ENCODE data around the gene ANGPTL4.
"Not testable (repeated sequence)": the region's sequence is repeated elsewhere in the genome, so short reads cannot be mapped to it uniquely, and the experiment has no call there.

Gene ANGPTL4

DNA sequence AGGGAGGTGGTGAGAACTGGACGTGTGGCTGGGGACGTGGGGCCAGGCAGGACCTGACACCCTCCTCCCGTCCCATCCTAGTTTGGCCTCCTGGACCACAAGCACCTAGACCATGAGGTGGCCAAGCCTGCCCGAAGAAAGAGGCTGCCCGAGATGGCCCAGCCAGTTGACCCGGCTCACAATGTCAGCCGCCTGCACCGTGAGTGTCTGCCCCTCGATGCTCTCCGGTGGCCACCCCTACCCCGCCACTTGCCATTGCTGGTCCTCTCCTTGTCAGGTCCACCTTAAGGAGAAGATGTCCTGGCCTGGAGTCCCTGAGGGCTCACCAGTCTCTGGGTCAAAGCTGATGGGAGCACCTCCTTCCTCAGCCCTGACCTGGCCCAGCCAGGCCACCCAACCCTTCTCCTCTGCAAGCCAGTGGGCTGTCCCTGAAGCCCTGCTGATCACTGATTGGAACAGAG, 2.2 kb downstream of the ANGPTL4 start:
- no peak for DNase-seq

DNA sequence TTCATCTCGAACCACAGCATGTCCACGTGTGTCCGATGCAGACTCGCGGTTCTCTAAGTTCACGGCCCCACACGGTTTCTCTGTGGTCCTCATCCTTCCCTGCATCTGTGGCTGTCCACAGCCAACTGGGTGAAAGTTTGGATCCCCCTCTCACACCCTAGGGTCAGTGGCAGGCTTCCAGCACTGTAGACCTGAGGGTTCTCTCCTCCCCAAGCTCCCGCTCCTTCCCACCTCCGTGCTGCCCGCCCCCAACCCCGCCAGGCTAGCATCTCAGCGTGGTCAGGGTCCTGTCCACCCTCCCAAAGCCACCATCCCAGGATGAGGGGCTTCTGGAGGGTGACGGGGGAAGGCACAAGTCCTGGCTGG, 3.0 kb downstream of the ANGPTL4 start:
- no peak for DNase-seq

DNA sequence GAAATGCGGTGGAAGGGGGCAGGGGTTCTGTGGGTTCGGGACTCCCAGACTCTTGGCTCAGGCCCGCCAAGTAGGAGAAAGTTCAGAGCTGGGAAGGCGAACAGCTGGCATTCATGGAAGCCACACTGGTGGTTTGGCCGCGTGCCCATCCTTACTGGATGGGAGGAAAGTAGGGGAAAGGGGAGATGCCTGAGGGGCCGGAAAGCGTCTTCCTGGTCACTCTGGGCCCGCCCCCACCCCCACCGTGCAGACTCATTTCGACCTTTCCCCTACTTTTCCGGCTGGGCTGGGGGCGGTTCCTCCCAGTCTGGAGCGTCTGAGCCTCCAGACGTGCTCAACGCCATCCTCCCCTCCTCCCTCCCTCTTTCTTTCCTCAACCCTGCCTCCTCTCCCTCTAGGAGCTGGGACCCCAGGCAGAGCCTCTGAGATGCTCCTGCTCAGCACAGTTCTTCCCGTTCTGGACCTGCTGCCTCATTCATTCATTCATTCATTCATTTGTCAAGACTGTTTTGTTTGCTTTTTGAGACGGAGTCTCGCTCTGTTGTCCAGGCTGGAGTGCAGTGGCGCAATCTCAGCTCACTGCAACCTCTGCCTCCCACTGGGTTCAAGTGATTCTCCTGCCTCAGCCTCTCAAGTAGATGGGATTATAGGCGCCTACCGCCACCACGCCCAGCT, 3.5 kb downstream of the ANGPTL4 start:
- no peak for DNase-seq

DNA sequence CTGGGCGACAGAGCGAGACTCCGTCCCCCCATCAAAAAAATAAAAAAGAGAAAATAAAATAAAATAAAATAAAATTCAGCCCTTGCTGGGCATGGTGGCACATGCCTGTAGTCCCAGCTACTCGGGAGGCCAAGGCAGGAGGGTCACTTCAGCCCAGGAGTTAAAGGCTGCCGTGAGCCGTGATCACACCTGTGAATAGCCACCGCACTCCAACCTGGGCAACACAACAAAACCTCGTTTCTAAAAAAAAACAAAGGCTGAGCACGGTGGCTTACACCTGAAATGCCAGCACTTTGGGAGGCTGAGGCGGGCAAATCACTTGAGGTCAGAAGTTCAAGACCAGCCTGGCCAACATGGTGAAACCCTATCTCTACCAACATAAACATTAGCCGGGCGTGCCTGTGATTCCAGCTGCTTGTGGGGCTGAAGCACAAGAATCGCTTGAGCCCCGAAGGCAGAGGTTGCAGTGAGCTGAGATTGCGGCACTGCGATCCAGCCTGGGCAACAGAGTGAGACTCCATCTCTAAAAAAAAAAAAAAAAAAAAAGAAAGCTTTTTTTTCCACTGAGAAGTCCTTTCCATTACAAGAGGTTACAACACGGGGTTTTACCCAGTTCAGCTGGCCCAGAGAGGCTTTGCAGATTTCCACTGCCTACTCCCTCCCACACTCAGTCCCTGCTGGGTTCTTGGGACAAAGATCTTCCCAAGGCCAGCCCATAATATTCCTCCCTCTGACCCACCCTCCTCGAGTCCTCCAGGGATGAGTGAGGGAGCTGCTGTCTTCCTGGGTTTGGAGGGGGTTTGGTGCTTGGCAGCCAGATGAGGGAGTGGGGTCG, 6.4 kb downstream of the ANGPTL4 start:
- no peak for DNase-seq

DNA sequence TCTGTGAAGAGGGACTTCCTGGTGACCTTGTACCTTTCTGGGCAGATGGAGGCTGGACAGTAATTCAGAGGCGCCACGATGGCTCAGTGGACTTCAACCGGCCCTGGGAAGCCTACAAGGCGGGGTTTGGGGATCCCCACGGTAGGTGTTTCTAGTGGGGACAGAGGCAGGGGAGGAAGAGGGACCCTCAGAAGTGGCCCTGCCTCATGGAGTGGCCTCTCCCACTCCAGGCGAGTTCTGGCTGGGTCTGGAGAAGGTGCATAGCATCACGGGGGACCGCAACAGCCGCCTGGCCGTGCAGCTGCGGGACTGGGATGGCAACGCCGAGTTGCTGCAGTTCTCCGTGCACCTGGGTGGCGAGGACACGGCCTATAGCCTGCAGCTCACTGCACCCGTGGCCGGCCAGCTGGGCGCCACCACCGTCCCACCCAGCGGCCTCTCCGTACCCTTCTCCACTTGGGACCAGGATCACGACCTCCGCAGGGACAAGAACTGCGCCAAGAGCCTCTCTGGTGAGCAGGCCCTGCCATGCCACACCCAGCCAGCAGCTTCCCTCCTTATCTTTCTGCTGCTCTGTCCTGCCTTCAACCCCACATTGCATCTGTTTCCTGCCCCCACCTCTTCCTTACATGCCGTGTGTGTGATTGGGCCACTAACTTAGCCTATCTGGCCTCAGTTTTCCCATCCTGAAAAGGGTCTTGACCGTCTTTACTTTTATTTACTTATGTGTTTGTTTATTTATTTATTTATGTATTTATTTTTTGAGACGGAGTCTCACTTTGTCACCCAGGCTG, 7.3 kb downstream of the ANGPTL4 start:
- no peak for DNase-seq

DNA sequence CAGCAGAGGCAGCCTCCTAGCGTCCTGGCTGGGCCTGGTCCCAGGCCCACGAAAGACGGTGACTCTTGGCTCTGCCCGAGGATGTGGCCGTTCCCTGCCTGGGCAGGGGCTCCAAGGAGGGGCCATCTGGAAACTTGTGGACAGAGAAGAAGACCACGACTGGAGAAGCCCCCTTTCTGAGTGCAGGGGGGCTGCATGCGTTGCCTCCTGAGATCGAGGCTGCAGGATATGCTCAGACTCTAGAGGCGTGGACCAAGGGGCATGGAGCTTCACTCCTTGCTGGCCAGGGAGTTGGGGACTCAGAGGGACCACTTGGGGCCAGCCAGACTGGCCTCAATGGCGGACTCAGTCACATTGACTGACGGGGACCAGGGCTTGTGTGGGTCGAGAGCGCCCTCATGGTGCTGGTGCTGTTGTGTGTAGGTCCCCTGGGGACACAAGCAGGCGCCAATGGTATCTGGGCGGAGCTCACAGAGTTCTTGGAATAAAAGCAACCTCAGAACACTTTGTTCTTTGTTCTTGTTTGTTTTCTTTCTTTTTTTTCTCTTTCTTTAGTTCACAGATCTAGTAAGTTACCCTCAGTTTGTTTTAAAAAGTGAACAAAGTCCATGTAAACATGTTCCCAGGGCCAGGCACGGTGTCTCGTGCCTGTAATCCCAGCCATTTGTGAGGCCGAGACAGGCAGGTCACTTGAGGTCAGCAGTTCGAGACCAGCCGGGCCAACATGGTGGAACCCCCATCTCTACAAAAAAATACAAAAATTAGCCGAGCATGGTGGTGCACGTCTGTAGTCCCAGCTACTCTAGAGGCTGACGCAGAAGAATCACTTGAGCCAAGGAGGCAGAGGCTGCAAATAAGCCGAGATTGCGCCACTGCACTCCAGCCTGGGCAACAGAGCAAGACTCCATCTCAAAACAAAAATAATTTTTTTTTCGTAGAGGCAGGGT, 10.2 kb downstream of the ANGPTL4 start:
- DNase-seq: no peak

DNA sequence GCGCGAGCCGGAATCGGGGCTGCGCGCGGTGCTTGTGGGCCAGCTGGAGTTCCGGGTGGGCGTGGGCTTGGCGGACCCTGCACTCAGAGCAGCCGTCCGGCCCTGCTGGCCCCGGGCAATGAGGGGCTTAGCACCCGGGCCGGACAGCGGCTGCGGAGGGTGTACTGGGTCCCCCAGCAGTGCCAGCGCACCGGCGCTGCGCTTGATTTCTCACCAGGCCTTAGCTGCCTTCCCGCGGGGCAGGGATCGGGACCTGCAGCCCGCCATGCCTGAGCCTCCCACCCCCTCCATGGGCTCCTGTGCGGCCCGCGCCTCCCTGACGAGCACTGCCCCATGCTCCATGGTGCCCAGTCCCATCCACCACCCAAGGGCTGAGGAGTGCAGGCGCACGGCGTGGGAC, 11.8 kb downstream of the ANGPTL4 start:
- DNase-seq: not testable (repeated sequence)

DNA sequence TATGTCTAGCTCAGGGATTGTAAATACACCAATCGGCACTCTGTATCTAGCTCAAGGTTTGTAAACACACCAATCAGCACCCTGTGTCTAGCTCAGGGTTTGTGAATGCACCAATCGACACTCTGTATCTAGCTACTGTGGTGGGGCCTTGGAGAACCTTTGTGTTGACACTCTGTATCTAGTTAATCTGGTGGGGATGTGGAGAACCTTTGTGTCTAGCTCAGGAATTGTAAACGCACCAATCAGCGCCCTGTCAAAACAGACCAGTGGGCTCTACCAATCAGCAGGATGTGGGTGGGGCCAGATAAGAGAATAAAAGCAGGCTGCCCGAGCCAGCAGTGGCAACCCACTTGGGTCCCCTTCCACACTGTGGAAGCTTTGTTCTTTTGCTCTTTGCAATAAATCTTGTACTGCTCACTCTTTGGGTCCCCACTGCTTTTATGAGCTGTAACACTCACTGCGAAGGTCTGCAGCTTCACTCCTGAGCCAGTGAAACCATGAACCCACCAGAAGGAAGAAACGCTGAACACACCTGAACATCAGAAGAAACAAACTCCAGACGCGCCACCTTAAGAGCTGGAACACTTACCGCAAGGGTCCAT, 12.5 kb downstream of the ANGPTL4 start:
- not testable (repeated sequence) for DNase-seq

DNA sequence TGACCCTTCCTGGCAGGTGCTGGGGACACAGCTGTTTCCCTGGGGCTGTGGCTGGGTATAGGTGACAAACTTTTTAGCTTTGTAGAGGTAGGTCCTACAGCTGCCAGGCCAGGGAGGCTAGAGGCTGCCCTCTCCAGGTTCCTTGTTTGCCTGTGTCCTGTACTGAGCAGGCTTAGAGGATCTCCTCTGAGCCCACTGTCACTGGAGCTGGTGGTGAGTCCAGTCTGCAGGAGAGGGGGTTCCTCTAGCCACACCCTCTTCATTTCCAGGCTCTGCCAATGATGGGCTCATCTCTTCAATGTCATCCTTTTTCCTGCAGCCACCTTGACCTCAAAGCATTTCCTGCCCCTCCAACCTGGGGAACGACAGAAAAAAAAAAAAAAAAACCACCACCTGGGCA, 13.6 kb downstream of the ANGPTL4 start:
- DNase-seq: no peak

DNA sequence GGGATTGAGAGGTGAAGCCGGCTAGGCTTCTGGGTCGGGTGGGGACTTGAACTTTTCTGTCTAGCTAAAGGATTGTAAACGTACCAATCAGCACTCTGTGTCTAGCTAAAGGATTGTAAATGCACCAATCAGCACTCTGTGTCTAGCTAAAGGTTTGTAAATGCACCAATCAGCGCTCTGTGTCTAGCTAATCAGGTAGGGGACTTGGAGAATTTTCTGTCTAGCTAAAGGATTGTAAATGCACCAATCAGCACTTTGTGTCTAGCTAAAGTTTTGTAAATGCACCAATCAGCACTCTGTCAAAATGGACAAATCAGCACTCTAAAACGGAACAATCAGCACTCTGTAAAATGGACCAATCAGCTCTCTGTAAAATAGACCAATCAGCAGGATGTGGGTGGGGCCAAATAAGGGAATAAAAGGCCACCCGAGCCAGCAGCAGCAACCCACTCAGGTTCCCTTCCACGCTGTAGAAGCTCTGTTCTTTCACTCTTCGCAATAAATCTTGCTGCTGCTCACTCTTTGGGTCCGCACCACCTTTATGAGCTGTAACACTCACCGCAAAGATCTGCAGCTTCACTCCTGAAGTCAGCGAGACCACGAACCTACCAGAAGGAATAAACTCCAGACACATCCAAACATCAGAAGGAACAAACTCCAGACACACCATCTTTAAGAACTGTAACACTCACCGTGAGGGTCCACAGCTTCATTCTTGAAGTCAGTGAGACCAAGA, 15.4 kb downstream of the ANGPTL4 start:
- not testable (repeated sequence) for DNase-seq

DNA sequence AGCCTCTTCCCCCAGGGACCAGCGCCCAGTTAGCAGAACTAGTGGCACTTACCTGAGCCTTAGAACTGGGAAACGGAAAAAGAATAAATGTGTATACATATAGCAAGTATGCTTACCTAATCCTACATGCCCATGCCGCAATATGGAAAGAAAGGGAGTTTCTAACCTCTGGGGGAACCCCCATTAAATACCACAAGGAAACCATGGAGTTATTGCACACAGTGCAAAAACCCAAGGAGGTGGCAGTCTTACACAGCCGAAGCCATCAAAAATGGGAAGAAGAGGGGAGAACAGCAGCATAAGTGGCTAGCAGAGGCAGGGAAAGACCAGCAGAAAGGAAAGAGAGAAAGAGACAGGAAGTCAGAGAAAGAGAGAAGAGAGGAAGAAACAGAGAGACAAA, 20.6 kb downstream of the ANGPTL4 start:
- DNase-seq: not testable (repeated sequence)

DNA sequence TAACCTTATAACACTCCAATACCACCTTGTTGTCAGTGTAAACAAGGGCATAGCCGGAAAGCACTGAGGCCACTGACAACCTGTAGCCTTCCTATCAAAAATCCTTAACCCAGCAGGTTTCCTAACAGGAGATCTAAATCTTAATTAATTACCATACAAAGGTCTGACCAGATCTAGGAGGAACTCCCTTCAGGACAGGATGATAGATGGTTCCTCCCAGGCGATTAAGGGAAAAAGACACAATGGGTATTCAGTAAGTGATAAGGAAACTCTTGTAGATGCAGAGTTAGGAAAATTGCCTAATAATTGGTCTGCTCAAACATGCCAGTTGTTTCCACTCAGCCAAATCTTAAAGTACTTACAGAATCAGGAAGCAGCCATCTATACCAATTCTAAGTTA, 21.1 kb downstream of the ANGPTL4 start:
- not testable (repeated sequence) for DNase-seq

DNA sequence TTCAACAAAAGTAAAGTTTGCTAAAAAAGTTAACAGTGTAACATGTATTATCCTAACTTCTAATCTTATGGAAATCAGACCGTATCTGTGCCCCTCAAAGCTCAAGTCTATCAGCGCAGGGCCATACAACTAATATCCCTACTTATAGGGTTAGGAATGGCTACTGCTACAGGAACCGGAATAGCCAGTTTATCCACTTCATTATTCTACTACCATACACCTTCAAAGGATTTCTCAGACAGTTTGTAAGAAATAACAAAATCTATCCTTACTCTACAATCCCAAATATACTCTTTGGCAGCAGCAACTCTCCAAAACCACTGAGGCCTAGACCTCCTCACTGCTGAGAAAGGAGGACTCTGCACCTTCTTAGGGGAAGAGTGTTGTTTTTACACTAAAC, 21.6 kb downstream of the ANGPTL4 start:
- not testable (repeated sequence) for DNase-seq

DNA sequence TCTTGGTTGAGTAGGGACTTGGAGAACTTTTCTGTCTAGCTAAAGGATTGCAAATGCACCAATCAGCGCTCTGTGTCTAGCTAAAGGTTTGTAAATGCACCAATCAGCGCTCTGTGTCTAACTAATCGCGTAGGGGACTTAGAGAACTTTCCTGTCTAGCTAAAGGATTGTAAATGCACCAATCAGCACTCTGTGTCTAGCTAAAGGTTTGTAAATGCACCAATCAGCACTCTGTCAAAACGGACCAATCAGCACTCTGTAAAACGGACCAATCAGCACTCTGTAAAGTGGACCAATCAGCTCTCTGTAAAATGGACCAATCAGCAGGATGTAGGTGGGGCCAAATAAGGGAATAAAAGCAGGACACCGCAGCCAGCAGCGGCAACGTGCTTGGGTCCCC, 22.5 kb downstream of the ANGPTL4 start:
- not testable (repeated sequence) for DNase-seq

DNA sequence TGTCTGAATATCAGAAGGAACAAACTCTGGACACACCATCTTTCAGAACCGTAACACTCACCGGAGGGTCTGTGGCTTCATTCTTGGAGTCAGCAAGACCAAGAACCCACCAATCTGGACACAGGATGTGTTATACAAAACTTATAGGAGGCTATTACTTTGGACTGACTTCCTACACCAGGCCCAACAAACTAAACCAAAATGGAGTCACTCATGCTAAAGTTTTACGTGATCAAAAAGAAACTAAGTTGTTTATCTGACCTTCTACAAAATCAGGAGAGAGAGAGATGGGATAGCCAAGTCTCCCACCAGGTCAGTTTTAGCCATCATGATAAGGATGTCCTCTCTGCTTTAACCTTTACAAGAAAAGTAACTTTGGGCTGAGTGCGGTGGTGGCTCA, 23.0 kb downstream of the ANGPTL4 start:
- no peak for DNase-seq

DNA sequence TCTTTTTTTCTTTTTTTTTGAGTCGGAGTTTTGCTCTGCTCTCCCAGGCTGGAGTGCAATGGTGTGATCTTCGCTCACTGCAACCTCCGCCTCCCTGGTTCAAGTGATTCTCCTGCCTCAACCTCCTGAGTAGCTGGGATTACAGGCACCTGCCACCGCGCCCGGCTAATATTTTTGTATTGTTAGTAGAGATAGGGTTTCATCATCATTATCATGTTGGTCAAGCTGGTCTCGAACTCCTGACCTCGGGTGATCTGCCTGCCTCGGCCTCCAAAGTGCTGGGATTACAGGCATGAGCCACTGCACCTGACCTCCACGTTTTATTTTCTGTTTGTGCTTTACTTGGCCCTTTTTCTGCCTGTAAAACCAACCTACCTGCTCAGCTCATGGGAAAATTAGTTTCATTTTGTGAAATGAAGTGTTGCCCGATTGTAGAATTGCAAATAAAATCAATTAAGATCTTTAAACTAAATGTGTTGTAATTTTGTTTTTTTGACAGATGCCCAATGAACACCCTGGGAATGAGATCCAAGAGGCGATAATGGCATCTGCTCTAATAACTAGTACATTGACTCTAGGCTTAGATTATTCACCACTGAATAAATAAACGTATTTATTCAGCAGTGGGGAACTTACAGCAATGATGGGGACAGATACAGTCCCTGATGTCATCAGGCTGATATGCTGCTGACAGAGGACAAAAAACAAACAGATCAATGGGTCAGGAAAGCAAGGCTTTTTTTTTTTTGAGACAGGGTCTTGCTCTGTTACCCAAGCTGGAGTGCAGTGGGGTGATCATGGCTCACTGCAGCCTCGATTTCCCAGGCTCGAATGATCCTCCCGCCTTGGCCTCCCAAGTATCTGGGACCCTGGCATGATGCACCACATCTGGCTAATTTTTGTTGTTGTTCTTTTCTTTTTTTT, 24.0 kb downstream of the ANGPTL4 start:
- no peak for DNase-seq

DNA sequence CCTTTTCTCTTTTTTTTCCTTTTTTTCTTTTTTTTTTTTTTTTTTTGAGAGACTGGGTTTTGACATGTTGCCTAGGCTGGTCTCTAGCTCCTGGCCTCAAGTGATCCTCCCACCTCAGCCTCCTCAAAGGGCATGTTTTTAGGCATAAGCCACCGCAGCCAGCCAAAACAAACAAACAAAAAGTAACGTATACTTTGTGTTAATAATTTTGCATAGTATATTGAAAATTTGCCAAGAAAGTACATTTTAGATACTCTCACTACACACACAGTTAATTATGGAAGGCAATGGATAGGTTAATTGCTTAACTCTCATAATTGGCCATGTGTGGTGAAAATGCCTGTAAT, 24.6 kb downstream of the ANGPTL4 start:
- no peak for DNase-seq

DNA sequence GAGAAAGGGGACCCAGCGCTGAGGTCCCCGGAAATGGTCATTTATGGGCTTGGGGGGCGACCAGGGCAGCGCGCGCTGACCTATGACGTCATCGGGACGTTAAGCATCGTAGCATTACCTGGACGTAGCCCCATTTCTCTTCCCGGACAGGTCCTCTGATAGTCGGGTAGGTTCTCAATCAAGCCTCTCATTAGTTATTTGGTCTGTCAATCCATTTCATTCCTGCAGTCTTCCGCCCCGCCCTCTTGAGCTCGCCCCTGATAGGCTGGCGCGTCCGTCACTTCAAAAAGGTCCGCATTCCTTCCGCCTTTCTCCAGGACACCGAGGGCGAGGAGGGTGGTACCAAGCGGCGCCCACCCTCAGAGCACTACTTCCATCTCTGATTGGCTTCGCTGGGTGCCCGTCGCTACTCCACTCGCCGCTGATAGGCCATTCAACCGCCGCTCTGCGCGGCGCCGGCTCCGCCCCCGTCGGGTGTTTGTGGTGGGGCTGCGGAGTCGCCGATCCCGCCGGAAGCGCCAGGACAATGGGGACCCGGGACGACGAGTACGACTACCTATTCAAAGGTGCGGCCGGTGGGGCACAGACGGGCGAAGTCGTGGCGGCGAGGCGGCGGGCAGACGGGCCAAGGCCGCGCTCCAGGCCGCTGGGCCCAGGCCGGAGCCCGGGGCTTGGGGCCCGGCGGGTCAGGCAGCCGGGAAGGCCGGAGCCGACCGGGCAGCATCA, 26.1 kb downstream of the ANGPTL4 start, which contains the start of gene RAB11B:
TSS of gene RAB11B (plus strand) at position 470 of the 726 bp plus-strand sequence. CDS start at position 527, 57 bp downstream.
- DNase-seq: peak; percentile 97

DNA sequence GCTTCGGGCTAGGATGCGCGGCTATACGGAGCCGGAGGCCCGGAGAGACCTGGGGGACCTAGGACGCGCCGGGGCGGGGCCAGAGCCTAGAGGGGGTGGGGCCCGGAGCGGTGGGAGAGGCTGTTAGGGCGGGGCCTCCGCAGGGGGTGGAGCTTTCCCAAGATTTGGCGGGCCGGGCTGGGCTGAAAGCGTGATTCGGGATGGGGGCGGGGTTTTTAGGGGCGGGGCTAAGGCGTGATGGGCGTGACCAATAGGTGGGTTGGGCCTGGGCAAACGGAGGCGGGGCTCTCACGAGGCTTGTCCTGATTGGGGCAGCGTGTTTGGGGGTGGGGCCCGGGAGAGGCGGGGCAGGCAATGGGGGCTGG, 26.6 kb downstream of the ANGPTL4 start:
- DNase-seq: peak; percentile 90
